Measurements from ENCODE around the gene SERPINA12. TPM values are rescaled to one million over a fixed set of nuclear protein-coding genes. Genes with fewer than 3 reads are reported as not detected.

Gene SERPINA12
- total RNA-seq, 1 experiment from 2014 or later: not detected

DNA sequence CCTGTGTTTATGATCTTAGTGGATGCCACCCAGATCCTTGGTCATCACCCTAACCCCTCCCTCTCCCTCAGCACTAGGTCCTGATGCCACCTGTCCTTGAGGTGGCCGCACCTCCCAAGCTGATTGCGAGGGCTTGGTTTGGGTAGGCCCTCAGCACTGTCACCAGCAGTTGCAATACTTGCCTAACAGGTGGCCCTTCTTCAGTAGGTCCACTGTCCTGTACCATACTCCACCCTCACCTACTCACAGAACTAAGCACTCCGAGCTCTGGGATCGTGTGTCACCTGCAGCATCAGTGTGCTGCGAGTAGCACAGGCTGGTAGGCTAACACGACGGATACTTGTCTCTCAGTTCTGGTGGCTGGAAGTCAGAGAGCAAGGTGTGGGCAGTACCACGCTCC lies 14.0 kb upstream of the SERPINA12 start:
- Histone ChIP-seq H3K79me2 (ENCODE audit: insufficient read depth, low read length) (no peaks in the 10 kb centered on the region), H3K36me3 (ENCODE audit: control insufficient read depth in 1 of 2, insufficient read depth in 2 of 2, low read length in 2 of 2) (no peaks in the 10 kb centered on the region), H3K9me3 (ENCODE audit: control insufficient read depth in 1 of 2, insufficient read depth in 1 of 2, low read depth in 1 of 2, low read length in 2 of 2) (no peaks in the 10 kb centered on the region), H3K27me3 (ENCODE audit: insufficient read depth, low read length) (no peaks in the 10 kb centered on the region), H3K4me1 (ENCODE audit: control insufficient read depth in 1 of 2, insufficient read depth in 2 of 2, low read length in 2 of 2) (no peaks in the 10 kb centered on the region), H3K9ac (ENCODE audit: low read length) (no peak overlapping the region), H3K4me2 (ENCODE audit: low read length) (no peak overlapping the region), H3K27ac (ENCODE audit: low read depth, low read length) (no peak overlapping the region), H3K9me2 (ENCODE audit: insufficient read depth) (no peaks in the 10 kb centered on the region), H2AFZ (ENCODE audit: low read depth, low read length, poor library complexity, severe bottlenecking) (no peak overlapping the region), H3K4me3 (replicated peaks in 1 of 2; ENCODE audit: low read depth in 1 of 2, low read length in 2 of 2) (no peak overlapping the region), H4K20me1 (ENCODE audit: insufficient read depth) (no peaks in the 10 kb centered on the region)
- RAD21 ChIA-PET (ENCODE audit: low non-redundant PET in 1 of 2, low total read pairs in 2 of 2, uncharacterized antibody in 2 of 2, unreplicated experiment in 2 of 2): no interaction called here
- intact Hi-C loops (cut with micrococcal nuclease): no loop called here
- POLR2A ChIA-PET: no interaction called here
- no peak for DNase-seq (ENCODE audit: low read depth, low spot score)
- ATAC-seq: no peak
- no peak for TF ChIP-seq CEBPB (IDR thresholded peaks at IDR 0.05; ENCODE audit: low read depth)
- no peak for TF ChIP-seq EZH2 (IDR thresholded peaks at IDR 0.05)
- no peak for TF ChIP-seq EGR1 (IDR thresholded peaks at IDR 0.05; ENCODE audit: low read depth)
- TF ChIP-seq ZBTB33 (IDR thresholded peaks at IDR 0.05; ENCODE audit: extremely low read depth, insufficient replicate concordance, low read length): no peak
- no peak for TF ChIP-seq TCF7L2 (IDR thresholded peaks at IDR 0.05; ENCODE audit: borderline replicate concordance, extremely low read depth, insufficient read depth, insufficient read length)
- no peak for TF ChIP-seq RAD21 (IDR thresholded peaks at IDR 0.05; ENCODE audit: low read depth)
- TF ChIP-seq POLR2A (IDR thresholded peaks at IDR 0.05; ENCODE audit: borderline replicate concordance, extremely low read depth, insufficient read depth, insufficient read length): no peak
- no peak for TF ChIP-seq SIN3A (IDR thresholded peaks at IDR 0.05; ENCODE audit: low read depth)
- no peak for TF ChIP-seq SP1 (IDR thresholded peaks at IDR 0.05; ENCODE audit: low read depth)
- BruUV-seq (replicated peaks): no TSS peak
- CTCF ChIA-PET: no interaction called here

DNA sequence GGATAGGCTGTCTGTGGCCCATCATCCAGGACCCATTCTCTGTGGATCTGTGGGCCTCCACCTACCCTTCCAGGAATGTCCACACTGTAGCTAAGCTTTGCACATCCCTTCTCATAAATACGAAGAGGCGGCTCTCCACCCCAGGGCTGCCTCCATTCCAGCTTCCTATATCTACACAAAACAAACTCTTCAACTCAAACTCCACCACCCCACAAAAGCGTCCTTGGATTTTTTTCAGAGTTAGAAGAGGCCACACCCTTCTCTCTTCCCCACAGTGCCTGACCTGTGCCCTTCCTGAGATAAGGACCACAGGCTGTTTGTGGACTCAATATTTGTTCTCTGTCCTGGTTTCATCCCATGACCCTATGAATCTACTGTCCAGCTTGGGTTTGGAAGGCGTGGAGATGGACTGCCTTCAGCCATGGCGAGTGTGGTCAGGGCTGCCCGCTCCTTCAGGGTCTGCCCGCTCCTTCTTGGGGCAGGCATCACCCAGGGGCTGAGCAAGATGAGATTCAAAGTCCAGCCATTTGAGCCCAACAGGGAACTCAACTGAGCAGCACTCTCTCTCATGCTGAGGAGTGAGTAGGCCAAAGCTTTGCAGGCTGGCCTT lies 13.0 kb upstream of the SERPINA12 start:
- Histone ChIP-seq H3K79me2 (ENCODE audit: insufficient read depth, low read length) (no peaks in the 10 kb centered on the region), H3K4me3 (replicated peaks in 1 of 2; ENCODE audit: low read depth in 1 of 2, low read length in 2 of 2) (no peak overlapping the region), H3K4me1 (ENCODE audit: control insufficient read depth in 1 of 2, insufficient read depth in 2 of 2, low read length in 2 of 2) (no peaks in the 10 kb centered on the region), H2AFZ (ENCODE audit: low read depth, low read length, poor library complexity, severe bottlenecking) (no peak overlapping the region), H3K9me3 (ENCODE audit: control insufficient read depth in 1 of 2, insufficient read depth in 1 of 2, low read depth in 1 of 2, low read length in 2 of 2) (no peaks in the 10 kb centered on the region), H3K27me3 (ENCODE audit: insufficient read depth, low read length) (no peaks in the 10 kb centered on the region), H3K27ac (ENCODE audit: low read depth, low read length) (no peak overlapping the region), H4K20me1 (ENCODE audit: insufficient read depth) (no peaks in the 10 kb centered on the region), H3K9me2 (ENCODE audit: insufficient read depth) (no peaks in the 10 kb centered on the region), H3K4me2 (ENCODE audit: low read length) (no peak overlapping the region), H3K36me3 (ENCODE audit: control insufficient read depth in 1 of 2, insufficient read depth in 2 of 2, low read length in 2 of 2) (no peaks in the 10 kb centered on the region), H3K9ac (ENCODE audit: low read length) (no peak overlapping the region)
- ChIA-PET POLR2A (no interaction called here), CTCF (no interaction called here), RAD21 (ENCODE audit: low non-redundant PET in 1 of 2, low total read pairs in 2 of 2, uncharacterized antibody in 2 of 2, unreplicated experiment in 2 of 2) (no interaction called here)
- TF ChIP-seq, protein P1, sequence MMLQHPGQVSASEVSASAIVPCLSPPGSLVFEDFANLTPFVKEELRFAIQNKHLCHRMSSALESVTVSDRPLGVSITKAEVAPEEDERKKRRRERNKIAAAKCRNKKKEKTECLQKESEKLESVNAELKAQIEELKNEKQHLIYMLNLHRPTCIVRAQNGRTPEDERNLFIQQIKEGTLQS (IDR thresholded peaks at IDR 0.05): no peak
- TF ChIP-seq EZH2 (IDR thresholded peaks at IDR 0.05) (no peak), YY1 (IDR thresholded peaks at IDR 0.05; ENCODE audit: extremely low read depth, insufficient replicate concordance, low read depth, low read length) (no peak), SIN3A (IDR thresholded peaks at IDR 0.05; ENCODE audit: low read depth) (no peak)
- no TSS peak for BruUV-seq (replicated peaks)
- intact Hi-C loops (cut with micrococcal nuclease): no loop called here
- DNase-seq (ENCODE audit: low read depth, low spot score) (no peak), ATAC-seq (no peak)

Data from HCT116 (cell line).